Spinal cord (tissue), 10 donors: Measurements from ENCODE around the gene ABCC5. TPM values are rescaled to one million over a fixed set of nuclear protein-coding genes. Genes with fewer than 3 reads are reported as not detected.
A peak's percentile ranks its signal among the peaks of the same experiment; 100 is the strongest.

Experiments used
- DNase-seq, 6 donors: peaks; one replicate each; pipeline versions ENCODE4 v3.0.0 to v3.0.0-alpha.2; 2013 to 2015; ENCODE audit warnings: low spot score in 6 of 6, low read depth in 4 of 6
- H3K27ac ChIP-seq: one replicate; pipeline ENCODE4 v1.5.1; 2013; ENCODE audit warnings: low read depth, low read length, control low read depth
- H3K27me3 ChIP-seq: one replicate; pipeline ENCODE4 v1.6.1; 2013; ENCODE audit warnings: low read length; ENCODE audit not compliant: control insufficient read depth, insufficient read depth
- H3K36me3 ChIP-seq: one replicate; pipeline ENCODE4 v1.6.1; 2013; ENCODE audit warnings: low read length; ENCODE audit not compliant: control insufficient read depth, insufficient read depth
- H3K4me1 ChIP-seq: one replicate; pipeline ENCODE4 v1.6.1; 2013; ENCODE audit warnings: low read length; ENCODE audit not compliant: control insufficient read depth, insufficient read depth
- H3K4me3 ChIP-seq: one replicate; pipeline ENCODE4 v1.5.1; 2013; ENCODE audit warnings: low read depth, low read length, control low read depth
- H3K9me3 ChIP-seq: one replicate; pipeline ENCODE4 v1.6.1; 2013; ENCODE audit warnings: low read length; ENCODE audit not compliant: control insufficient read depth, insufficient read depth
- WGBS: methylation state at CpG from one replicate; pipeline ENCODE4 v1.1.5; 2013; ENCODE audit warnings: missing lambda C conversion rate; ENCODE audit not compliant: insufficient coverage; 5-methylcytosine and 5-hydroxymethylcytosine counted together
- polyA plus RNA-seq, 2 donors: library from polyadenylated mRNA; unstranded; fragments of 120-200 nt; gene quantifications; one replicate each; pipeline ENCODE4 v1.2.1, GENCODE V29; 2013; ENCODE audit not compliant: insufficient read length in 2 of 2
- total RNA-seq, 2 donors: library from RNA; depleted of rRNA in 1 of 2; stranded (reverse); fragments of 120-200 nt in 1 of 2; fragments of >200 nt in 1 of 2; gene quantifications; one replicate each; pipeline versions ENCODE4 v1.2.3 to v1.2.4, GENCODE V29; 2013 to 2014
- donor health status: healthy.

The ABCC5 gene
- total and polyA plus RNA-seq, 4 donors, result 40.7 to 89.2 (median 60.1) TPM

- H3K4me1 ChIP-seq, result peaks cover 4% of the 10 kb centered on the region
- H3K27ac ChIP-seq, result no peak overlapping the region
- 50% methylated on average over 8 of the region's 11 CpGs for WGBS
- H3K27me3 ChIP-seq, result no peaks in the 10 kb centered on the region
- peak in 2 of 6 donors; percentile 36 to 53 for DNase-seq
- no peaks in the 10 kb centered on the region for H3K9me3 ChIP-seq
- H3K36me3 ChIP-seq, result peaks cover 16% of the 10 kb centered on the region
- H3K4me3 ChIP-seq, result no peak overlapping the region
Measured at GRCh38 chr3:184005941-184006507, 11.7 kb downstream of the ABCC5 start.

GRCh38 chr3:184004476-184004875 is 13.2 kb downstream of the ABCC5 start:
- no peak overlapping the region for H3K4me3 ChIP-seq
- no peak for DNase-seq
- H3K9me3 ChIP-seq, result no peaks in the 10 kb centered on the region
- WGBS, result no CpG with 5 or more reads among the region's 2 CpGs
- H3K36me3 ChIP-seq, result peaks cover 16% of the 10 kb centered on the region
- no peak overlapping the region for H3K27ac ChIP-seq
- peaks cover 4% of the 10 kb centered on the region for H3K4me1 ChIP-seq
- no peaks in the 10 kb centered on the region for H3K27me3 ChIP-seq

- Histone ChIP-seq H3K36me3 (peaks cover 10% of the 10 kb centered on the region), H3K9me3 (no peaks in the 10 kb centered on the region), H3K4me1 (peaks cover 4% of the 10 kb centered on the region), H3K27ac (no peak overlapping the region), H3K27me3 (no peaks in the 10 kb centered on the region), H3K4me3 (no peak overlapping the region)
- no peak for DNase-seq
- WGBS, result 92% methylated on average over 3 of the region's 5 CpGs
Measured at GRCh38 chr3:184003187-184003967, 14.3 kb downstream of the ABCC5 start.

GRCh38 chr3:184002469-184002868 is 15.2 kb downstream of the ABCC5 start:
- Histone ChIP-seq H3K4me1 (peaks cover 4% of the 10 kb centered on the region), H3K4me3 (no peak overlapping the region), H3K27me3 (no peaks in the 10 kb centered on the region), H3K36me3 (peaks cover 8% of the 10 kb centered on the region), H3K27ac (no peak overlapping the region), H3K9me3 (no peaks in the 10 kb centered on the region)
- no peak for DNase-seq
- WGBS, result 89% methylated on average over 11 of the region's 11 CpGs

GRCh38 chr3:184001761-184002160 is 15.9 kb downstream of the ABCC5 start:
- H3K27me3 ChIP-seq, result no peaks in the 10 kb centered on the region
- H3K36me3 ChIP-seq, result peaks cover 6% of the 10 kb centered on the region
- DNase-seq, result no peak
- no peaks in the 10 kb centered on the region for H3K9me3 ChIP-seq
- H3K27ac ChIP-seq, result no peak overlapping the region
- H3K4me3 ChIP-seq, result no peak overlapping the region
- WGBS, result 69% methylated on average over 2 of the region's 3 CpGs
- peaks cover 4% of the 10 kb centered on the region for H3K4me1 ChIP-seq

GRCh38 chr3:183991403-183991802 is 26.3 kb downstream of the ABCC5 start:
- Histone ChIP-seq H3K27me3 (no peaks in the 10 kb centered on the region), H3K9me3 (no peaks in the 10 kb centered on the region), H3K4me3 (no peak overlapping the region), H3K4me1 (no peaks in the 10 kb centered on the region), H3K36me3 (peaks cover 20% of the 10 kb centered on the region), H3K27ac (no peak overlapping the region)
- DNase-seq, result no peak
- no CpG with 5 or more reads among the region's 5 CpGs for WGBS

- WGBS, result 89% methylated on average over 15 of the region's 16 CpGs
- H3K27me3 ChIP-seq, result no peaks in the 10 kb centered on the region
- DNase-seq, result no peak
- H3K27ac ChIP-seq, result no peak overlapping the region
- no peaks in the 10 kb centered on the region for H3K9me3 ChIP-seq
- no peaks in the 10 kb centered on the region for H3K4me1 ChIP-seq
- no peak overlapping the region for H3K4me3 ChIP-seq
- H3K36me3 ChIP-seq, result peaks cover 27% of the 10 kb centered on the region
Measured at GRCh38 chr3:183988216-183988790, 29.4 kb downstream of the ABCC5 start.

GRCh38 chr3:183987000-183987600 is 30.6 kb downstream of the ABCC5 start:
- H3K9me3 ChIP-seq, result no peaks in the 10 kb centered on the region
- no peak overlapping the region for H3K27ac ChIP-seq
- peaks cover 31% of the 10 kb centered on the region for H3K36me3 ChIP-seq
- H3K4me3 ChIP-seq, result no peak overlapping the region
- DNase-seq, result no peak
- H3K4me1 ChIP-seq, result no peaks in the 10 kb centered on the region
- WGBS, result 85% methylated on average over 9 of the region's 11 CpGs
- H3K27me3 ChIP-seq, result no peaks in the 10 kb centered on the region

GRCh38 chr3:183984749-183985729 is 32.6 kb downstream of the ABCC5 start:
- no peak for DNase-seq
- Histone ChIP-seq H3K36me3 (peaks cover 38% of the 10 kb centered on the region), H3K27me3 (no peaks in the 10 kb centered on the region), H3K4me3 (no peak overlapping the region), H3K27ac (no peak overlapping the region), H3K9me3 (no peaks in the 10 kb centered on the region), H3K4me1 (no peaks in the 10 kb centered on the region)
- WGBS, result 85% methylated on average over 5 of the region's 11 CpGs
